ENCODE data around the gene MSI2.

- TF ChIP-seq CTCF (IDR thresholded peaks at IDR 0.05) (no peak), POLR2A (IDR thresholded peaks at IDR 0.05) (no peak)
Measured at GRCh38 chr17:57506774-57507127, 250.4 kb downstream of the MSI2 start.

Measured in adrenal gland (tissue), 5 donors.